ENCODE measurements around the gene SLC22A7. TPM values are rescaled to one million over a fixed set of nuclear protein-coding genes. Genes with fewer than 3 reads are reported as not detected.

SLC22A7 gene
- total RNA-seq, 2 donors from 2014 or later: not detected

GRCh38 chr6:43308101-43308989 is 10.3 kb downstream of the SLC22A7 start, which contains the start of gene CRIP3:
Gene CRIP3, minus strand, starts transcription at chr6:43308826. Its CDS starts 34 bp downstream, at chr6:43308792.
- Histone ChIP-seq H3K27ac (peak within 1 kb of the TSS; percentile 16 to 47), H3K27me3 (replicated peaks; ENCODE audit: insufficient read depth) (no peaks in the 10 kb centered on the region), H3K4me3 (peak within 1 kb of the TSS; percentile 13 to 29), H3K4me1 (replicated peaks) (no peaks in the 10 kb centered on the region), H3K36me3 (no peaks in the 10 kb centered on the region), H3K9me3 (no peaks in the 10 kb centered on the region)
- peak; percentile 11 for DNase-seq (ENCODE audit: low spot score)
- 9% methylated on average over 38 of the region's 39 CpGs for WGBS
- intact Hi-C loops (cut with DNase I): no loop called here
- TF ChIP-seq CTCF (IDR thresholded peaks at IDR 0.05) (peak in 2 of 4 experiments; percentile 32 to 46), POLR2A (IDR thresholded peaks at IDR 0.05) (no peak)

DNA sequence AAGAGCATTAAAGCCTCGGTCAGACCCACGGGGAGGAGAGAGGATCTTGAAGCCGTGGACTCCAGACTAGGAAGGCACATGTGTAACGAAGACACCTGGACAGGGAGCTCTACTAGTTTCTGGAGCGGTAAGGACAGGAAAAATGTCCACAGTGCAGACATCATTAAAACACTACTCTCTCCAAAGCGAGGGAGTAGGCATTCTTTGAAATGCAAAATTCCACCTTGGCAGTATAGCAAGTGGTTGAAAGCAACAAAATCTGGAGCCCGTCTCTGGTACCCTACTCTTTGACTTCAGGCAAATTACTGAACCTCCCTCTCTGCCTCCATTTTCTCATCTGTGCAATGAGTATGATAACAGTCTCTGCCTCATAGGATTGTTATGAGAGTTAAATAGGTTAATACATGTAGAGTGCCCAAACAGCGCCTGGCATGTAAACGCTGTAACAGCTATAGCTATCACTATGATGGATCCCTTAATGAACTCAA is 11.0 kb downstream of the SLC22A7 start:
- WGBS: 33% methylated on average over 9 of the region's 9 CpGs
- H3K4me1 ChIP-seq (replicated peaks): no peaks in the 10 kb centered on the region
- H3K4me3 ChIP-seq: peak overlapping the region; percentile 13 to 29
- no peak for TF ChIP-seq POLR2AphosphoS5 (IDR thresholded peaks at IDR 0.05)
- no peak for TF ChIP-seq CTCF (IDR thresholded peaks at IDR 0.05)
- no peak for TF ChIP-seq POLR2A (IDR thresholded peaks at IDR 0.05)
- no peak for DNase-seq (ENCODE audit: low spot score)
- intact Hi-C loops (cut with DNase I): no loop called here
- H3K9me3 ChIP-seq: no peaks in the 10 kb centered on the region
- H3K27me3 ChIP-seq (replicated peaks; ENCODE audit: insufficient read depth): no peaks in the 10 kb centered on the region
- no peak overlapping the region for H3K27ac ChIP-seq
- H3K36me3 ChIP-seq: no peaks in the 10 kb centered on the region

DNA sequence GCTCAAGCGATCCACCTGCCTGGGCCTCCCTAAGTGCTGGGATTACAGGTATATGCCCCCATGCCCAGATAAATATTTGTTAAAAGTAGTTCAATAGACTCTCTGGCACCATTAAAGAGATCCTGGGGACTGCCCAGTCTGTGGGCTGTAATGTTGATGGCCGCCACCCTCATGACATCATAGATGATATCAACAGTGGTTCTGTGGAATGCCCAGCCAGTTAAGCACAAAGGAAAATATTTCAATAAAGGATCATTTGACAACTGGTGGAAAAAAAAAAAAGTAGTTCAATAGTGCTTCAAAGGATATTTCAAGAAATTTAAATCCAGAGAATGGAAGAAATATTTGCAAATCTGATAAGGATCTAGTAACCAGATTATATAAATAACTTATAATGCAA is 12.1 kb downstream of the SLC22A7 start:
- no peak for TF ChIP-seq CTCF (IDR thresholded peaks at IDR 0.05)
- TF ChIP-seq POLR2AphosphoS5 (IDR thresholded peaks at IDR 0.05): no peak
- TF ChIP-seq POLR2A (IDR thresholded peaks at IDR 0.05): no peak
- WGBS: 70% methylated on average over 2 of the region's 2 CpGs
- Histone ChIP-seq H3K27ac (no peak overlapping the region), H3K27me3 (replicated peaks; ENCODE audit: insufficient read depth) (no peaks in the 10 kb centered on the region), H3K36me3 (no peaks in the 10 kb centered on the region), H3K4me3 (no peak overlapping the region), H3K4me1 (replicated peaks) (no peaks in the 10 kb centered on the region), H3K9me3 (no peaks in the 10 kb centered on the region)
- intact Hi-C loops (cut with DNase I): no loop called here
- no peak for DNase-seq (ENCODE audit: low spot score)

DNA sequence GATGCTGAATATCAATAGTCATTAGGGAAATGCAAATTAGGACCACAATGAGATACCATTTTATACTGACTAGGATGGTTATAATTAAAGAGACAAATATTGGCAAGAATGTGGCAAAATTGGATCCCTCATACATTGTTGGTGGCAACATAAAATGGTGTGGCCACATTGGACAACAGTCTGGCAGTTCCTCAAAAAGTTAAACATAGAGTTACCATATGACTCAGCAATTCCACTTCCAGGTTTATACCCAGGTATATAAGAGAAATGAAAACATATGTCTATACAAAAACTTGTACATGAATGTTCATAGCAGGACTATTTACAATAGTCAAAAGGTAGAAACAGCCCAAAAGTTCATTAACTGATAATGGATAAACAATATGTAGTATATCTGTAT is 12.6 kb downstream of the SLC22A7 start:
- intact Hi-C loops (cut with DNase I): no loop called here
- DNase-seq (ENCODE audit: low spot score): no peak

More for the DNA sequence above, 12.6 kb downstream of the SLC22A7 start:
- H3K9me3 ChIP-seq: no peaks in the 10 kb centered on the region
- H3K4me3 ChIP-seq: no peak overlapping the region
- H3K4me1 ChIP-seq (replicated peaks): no peaks in the 10 kb centered on the region
- no peaks in the 10 kb centered on the region for H3K36me3 ChIP-seq
- no peaks in the 10 kb centered on the region for H3K27me3 ChIP-seq (replicated peaks; ENCODE audit: insufficient read depth)
- H3K27ac ChIP-seq: no peak overlapping the region
- TF ChIP-seq CTCF (IDR thresholded peaks at IDR 0.05): no peak
- no peak for TF ChIP-seq POLR2A (IDR thresholded peaks at IDR 0.05)
- TF ChIP-seq POLR2AphosphoS5 (IDR thresholded peaks at IDR 0.05): no peak

All from prostate gland (tissue), 2 donors.